ENCODE data around the gene TRIM29.
A peak's percentile ranks its signal among the peaks of the same experiment; 100 is the strongest.

The TRIM29 gene

GRCh38 chr11:120097721-120098385 lies 40.1 kb downstream of the TRIM29 start:
- DNase-seq (ENCODE audit: low spot score), result no peak

GRCh38 chr11:120096369-120097191 lies 41.3 kb downstream of the TRIM29 start:
- no peak for DNase-seq (ENCODE audit: low spot score)

GRCh38 chr11:120095516-120095915 lies 42.4 kb downstream of the TRIM29 start:
- DNase-seq (ENCODE audit: low spot score), result no peak

GRCh38 chr11:120091701-120092100 lies 46.2 kb downstream of the TRIM29 start:
- DNase-seq (ENCODE audit: low spot score), result no peak

- DNase-seq (ENCODE audit: low spot score), result no peak
These were observed 46.8 kb downstream of the TRIM29 start for GRCh38 chr11:120091121-120091520.

- DNase-seq (ENCODE audit: low spot score), result no peak
These were observed 47.5 kb downstream of the TRIM29 start for GRCh38 chr11:120090411-120090810.

- no peak for DNase-seq (ENCODE audit: low spot score)
These were observed 48.6 kb downstream of the TRIM29 start for GRCh38 chr11:120089036-120090001.

- no peak for DNase-seq (ENCODE audit: low spot score)
These were observed 49.9 kb downstream of the TRIM29 start for GRCh38 chr11:120088056-120088455.

GRCh38 chr11:120086651-120087050 lies 51.3 kb downstream of the TRIM29 start:
- DNase-seq (ENCODE audit: low spot score), result no peak

GRCh38 chr11:120079750-120080610 lies 57.9 kb downstream of the TRIM29 start:
- DNase-seq (ENCODE audit: low spot score), result no peak

GRCh38 chr11:120078397-120078796 lies 59.5 kb downstream of the TRIM29 start:
- no peak for DNase-seq (ENCODE audit: low spot score)

- no peak for DNase-seq (ENCODE audit: low spot score)
These were observed 63.8 kb downstream of the TRIM29 start for GRCh38 chr11:120074076-120074475.

- DNase-seq (ENCODE audit: low spot score), result no peak
These were observed 64.7 kb downstream of the TRIM29 start for GRCh38 chr11:120073196-120073595.

- DNase-seq (ENCODE audit: low spot score), result peak; percentile 18
These were observed 69.8 kb downstream of the TRIM29 start for GRCh38 chr11:120068114-120068573.

- no peak for DNase-seq (ENCODE audit: low spot score)
These were observed 70.3 kb downstream of the TRIM29 start for GRCh38 chr11:120067438-120068113.

GRCh38 chr11:120066738-120067437 lies 71.0 kb downstream of the TRIM29 start:
- no peak for DNase-seq (ENCODE audit: low spot score)

GRCh38 chr11:120065876-120066275 lies 72.0 kb downstream of the TRIM29 start:
- DNase-seq (ENCODE audit: low spot score), result no peak

GRCh38 chr11:120065176-120065575 lies 72.7 kb downstream of the TRIM29 start:
- no peak for DNase-seq (ENCODE audit: low spot score)

- DNase-seq (ENCODE audit: low spot score), result no peak
These were observed 73.6 kb downstream of the TRIM29 start for GRCh38 chr11:120064341-120064740.
